Measurements from ENCODE around the gene AKR7A3.

The AKR7A3 gene

DNA sequence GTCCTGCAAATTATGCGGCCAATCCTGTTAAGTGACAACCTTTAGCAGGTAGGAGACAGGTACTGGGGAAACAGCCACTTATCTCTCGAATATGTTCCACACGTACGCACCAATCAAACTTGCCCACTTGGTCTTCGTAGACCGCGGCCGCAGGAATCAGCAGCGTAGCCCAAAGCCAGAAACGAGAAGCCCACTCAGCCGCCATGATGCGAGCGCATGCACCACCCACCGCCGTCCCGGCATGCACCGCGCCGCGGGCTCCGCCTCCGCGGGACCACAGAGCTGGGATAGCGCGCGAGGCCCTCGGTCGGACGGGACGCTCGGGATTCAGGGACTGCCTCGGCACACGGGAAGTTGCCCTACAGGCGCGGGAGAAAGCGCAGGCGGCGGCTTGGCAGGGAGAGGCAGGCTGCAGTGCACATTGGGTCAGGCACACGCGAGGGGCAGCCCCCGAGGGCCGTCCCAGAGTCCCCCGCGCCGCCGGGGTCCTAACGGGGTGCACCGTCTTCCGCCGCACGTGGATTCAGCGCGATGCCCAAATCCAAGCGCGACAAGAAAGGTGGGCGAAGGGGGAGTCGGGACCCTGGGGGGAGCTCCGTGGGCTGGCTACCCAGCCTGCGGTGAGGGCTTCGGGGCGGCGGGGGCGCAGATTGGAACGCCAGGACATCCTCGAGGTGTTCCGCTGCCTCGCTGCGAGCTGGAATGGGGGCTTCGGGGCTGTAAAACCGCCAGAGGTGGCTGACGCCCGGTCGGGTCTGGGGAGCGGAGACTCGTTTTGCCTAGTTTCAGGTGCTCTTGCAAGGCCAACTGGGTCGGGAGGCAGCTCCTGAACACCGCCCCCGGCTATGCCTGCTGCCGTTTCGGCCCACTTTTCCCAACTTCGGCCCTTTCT is 37.0 kb downstream of the AKR7A3 start, which contains the start of the genes EMC1 and MRTO4:
Gene EMC1 (minus strand): TSS at position 220 of the 892 bp plus-strand sequence. CDS start 15 bp downstream, at position 205.
Gene MRTO4 (plus strand): TSS at position 501 of the 892 bp plus-strand sequence. CDS start 31 bp downstream, at position 532.
- DNase-seq: peak; percentile 89

DNA sequence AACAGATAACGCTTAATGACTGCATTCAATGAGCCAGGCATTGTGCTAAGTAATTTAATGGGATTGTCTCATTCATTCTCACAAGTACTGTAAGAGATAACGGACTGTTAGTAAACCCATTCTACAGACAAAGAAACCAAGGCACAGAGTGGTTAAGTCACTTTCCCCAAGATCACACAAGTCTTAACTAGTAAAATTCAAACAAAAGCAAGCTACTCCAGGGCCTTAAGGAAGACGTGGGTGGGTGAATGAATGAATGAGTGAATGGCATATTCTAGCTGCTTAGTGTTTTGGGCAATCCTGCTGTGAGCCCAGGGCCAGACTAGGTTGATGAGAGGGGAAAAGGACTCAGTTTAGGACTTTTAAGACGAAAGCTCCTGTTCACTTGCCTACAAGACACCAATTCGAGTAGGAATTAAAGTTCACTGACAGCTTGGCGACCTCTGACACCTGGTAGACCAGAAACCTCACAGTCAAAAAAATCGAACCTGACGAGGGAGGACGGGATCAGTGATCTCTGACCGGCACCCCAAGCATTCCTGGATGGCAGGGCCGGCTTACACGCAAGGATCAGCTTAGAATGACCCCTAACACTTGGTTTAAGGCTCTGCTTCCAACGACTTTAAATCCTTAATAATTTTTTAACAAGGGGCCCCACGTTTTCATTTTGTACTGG is 37.8 kb downstream of the AKR7A3 start:
- DNase-seq: no peak

DNA sequence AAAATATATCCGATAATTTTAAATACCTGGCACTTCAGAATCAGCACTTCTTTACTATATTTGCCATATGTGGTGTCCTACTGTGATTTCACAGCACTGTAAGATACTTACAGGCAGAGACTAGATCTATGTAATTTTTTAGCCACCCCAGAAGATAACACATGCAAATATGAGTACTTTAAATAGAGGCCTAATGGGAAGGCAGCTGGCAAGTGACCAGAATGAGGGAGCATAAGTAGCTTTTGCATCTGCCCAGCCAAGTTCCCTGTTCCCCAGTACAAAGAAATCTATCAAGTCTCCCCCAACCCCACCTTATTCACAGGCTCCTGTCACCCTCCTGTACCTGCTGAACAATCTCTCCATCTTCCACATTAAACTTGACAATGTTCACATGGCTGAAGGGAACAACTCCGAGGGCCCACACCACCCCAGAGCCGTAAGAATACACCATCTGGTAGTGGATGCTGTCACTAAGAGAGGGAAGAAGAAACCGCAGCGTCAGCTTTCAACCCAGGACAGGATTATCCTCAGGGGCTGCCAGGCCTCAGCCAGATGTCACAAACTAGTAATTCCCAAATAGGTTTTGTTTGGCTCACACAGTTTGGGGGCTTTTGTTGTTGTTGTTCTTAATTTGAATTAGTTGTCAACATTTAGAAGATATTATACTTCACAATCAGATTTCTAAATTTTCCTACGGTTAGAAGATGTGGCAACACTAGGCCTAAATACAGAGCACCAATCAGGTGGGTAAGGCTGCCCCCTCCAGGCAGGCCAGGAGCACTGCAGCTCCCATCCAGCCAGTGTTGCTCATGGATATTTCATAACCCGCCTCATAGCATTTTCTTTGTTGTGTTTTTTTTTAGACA is 47.7 kb downstream of the AKR7A3 start:
- peak; percentile 65 for DNase-seq

DNA sequence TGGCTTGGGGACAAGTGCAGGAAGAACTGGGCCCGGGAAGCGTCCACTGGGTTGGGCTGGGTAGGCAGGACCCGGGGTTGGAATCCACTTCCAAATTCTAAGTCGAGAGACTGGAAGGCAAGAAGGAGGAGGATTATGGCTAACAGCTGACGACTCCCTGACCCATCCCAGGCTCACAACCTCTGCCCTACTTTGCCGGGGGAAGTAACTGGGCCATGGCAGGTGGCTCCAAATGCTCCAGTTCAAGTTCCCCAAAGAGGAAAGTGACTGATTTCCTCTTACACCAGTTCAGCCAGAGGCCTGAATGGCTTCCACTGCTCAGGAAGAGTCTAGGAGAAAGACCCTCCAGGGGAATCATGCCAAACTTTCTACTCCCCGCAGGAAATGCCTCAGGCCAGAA is 48.7 kb downstream of the AKR7A3 start:
- DNase-seq: no peak

DNA sequence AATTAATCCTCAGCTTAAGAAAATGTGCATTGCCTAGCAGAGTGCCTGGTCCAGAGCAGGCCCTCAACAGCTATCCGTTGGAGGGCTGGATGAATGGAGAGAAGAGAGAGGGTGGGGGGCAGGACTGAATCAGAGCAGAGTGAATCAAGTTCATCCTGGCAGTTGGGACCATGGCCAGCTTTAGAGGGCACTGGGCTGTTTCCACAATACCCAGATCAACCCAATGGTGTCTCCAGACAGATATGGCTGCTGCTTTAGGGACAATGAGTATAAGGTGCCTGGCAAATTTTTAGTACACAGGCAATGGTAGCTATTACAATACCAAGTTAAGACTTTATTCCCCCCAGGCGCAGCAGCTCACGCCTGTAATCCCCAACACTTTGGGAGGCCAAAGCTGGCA is 54.3 kb downstream of the AKR7A3 start:
- DNase-seq: no peak
